Forelimb muscle (tissue), 1 donor: ENCODE results near the gene TMEM9. TPM values are rescaled to one million over a fixed set of nuclear protein-coding genes. Genes with fewer than 3 reads are reported as not detected.

Experiments used
- DNase-seq: peaks from one replicate; pipeline ENCODE4 v3.0.0-alpha.2; 2013; ENCODE audit warnings: low read depth
- polyA plus RNA-seq: library from polyadenylated mRNA; unstranded; fragments of 120-200 nt; gene quantifications from one replicate; pipeline ENCODE4 v1.2.1, GENCODE V29; 2013; ENCODE audit not compliant: insufficient read length

The TMEM9 gene
- polyA plus RNA-seq, 1 donor, result 52.0 TPM

- no peak for DNase-seq
Measured at GRCh38 chr1:201145816-201146215, 8.5 kb downstream of the TMEM9 start.

GRCh38 chr1:201145132-201145531 is 9.1 kb downstream of the TMEM9 start:
- no peak for DNase-seq

GRCh38 chr1:201144701-201145100 is 9.6 kb downstream of the TMEM9 start:
- no peak for DNase-seq

- DNase-seq, result no peak
Measured at GRCh38 chr1:201143726-201144635, 10.3 kb downstream of the TMEM9 start.

GRCh38 chr1:201142849-201143725 is 11.2 kb downstream of the TMEM9 start:
- DNase-seq, result no peak

- DNase-seq, result peak; percentile 57
Measured at GRCh38 chr1:201142011-201142848, 12.0 kb downstream of the TMEM9 start.

- no peak for DNase-seq
Measured at GRCh38 chr1:201141418-201141817, 12.9 kb downstream of the TMEM9 start.

GRCh38 chr1:201140941-201141260 is 13.4 kb downstream of the TMEM9 start:
- DNase-seq, result no peak

GRCh38 chr1:201140235-201140940 is 13.9 kb downstream of the TMEM9 start:
- no peak for DNase-seq

- DNase-seq, result no peak
Measured at GRCh38 chr1:201139756-201140155, 14.5 kb downstream of the TMEM9 start.

- DNase-seq, result no peak
Measured at GRCh38 chr1:201139306-201139705, 15.0 kb downstream of the TMEM9 start.

GRCh38 chr1:201138311-201138840 is 15.9 kb downstream of the TMEM9 start:
- DNase-seq, result no peak

GRCh38 chr1:201137579-201138310 is 16.5 kb downstream of the TMEM9 start:
- no peak for DNase-seq

- no peak for DNase-seq
Measured at GRCh38 chr1:201137024-201137392, 17.3 kb downstream of the TMEM9 start.

- no peak for DNase-seq
Measured at GRCh38 chr1:201136355-201137023, 17.8 kb downstream of the TMEM9 start.

GRCh38 chr1:201134405-201134804 is 19.9 kb downstream of the TMEM9 start:
- no peak for DNase-seq

GRCh38 chr1:201131398-201131797 is 22.9 kb downstream of the TMEM9 start:
- DNase-seq, result no peak

GRCh38 chr1:201128962-201129361 is 25.3 kb downstream of the TMEM9 start:
- no peak for DNase-seq

- DNase-seq, result no peak
Measured at GRCh38 chr1:201128476-201128875, 25.8 kb downstream of the TMEM9 start.
